AG10803 (cell line): Measurements from ENCODE around the gene SAMD4B.

Experiments
- DNase-seq: peaks from one replicate; pipeline ENCODE4 v3.0.0; 2010; ENCODE audit warnings: low read depth
- H3K4me3 ChIP-seq: 2 replicates; pipeline ENCODE4 v1.5.1; 2011; ENCODE audit warnings: mild to moderate bottlenecking, low read length, control low read depth
- CTCF ChIP-seq: conservative IDR thresholded peaks from 2 replicates; pipeline ENCODE4 v1.5.1; 2011; ENCODE audit warnings: mild to moderate bottlenecking, low read length, control low read depth, inconsistent platforms

Gene SAMD4B

GRCh38 chr19:39351537-39352064 is 9.4 kb downstream of the SAMD4B start:
- no peak overlapping the region for H3K4me3 ChIP-seq
- no peak; the same call in 1 of the 2 replicates for TF ChIP-seq CTCF
- peak; percentile 36 for DNase-seq

GRCh38 chr19:39352381-39353255 is 10.4 kb downstream of the SAMD4B start:
- no peak for TF ChIP-seq CTCF
- DNase-seq = peak; percentile 82
- no peak overlapping the region; the same call in 1 of the 2 replicates for H3K4me3 ChIP-seq

- DNase-seq = no peak
- TF ChIP-seq CTCF = no peak
- H3K4me3 ChIP-seq = no peak overlapping the region
These were observed 13.0 kb downstream of the SAMD4B start for GRCh38 chr19:39355253-39355652.

GRCh38 chr19:39356073-39356472 is 13.9 kb downstream of the SAMD4B start:
- H3K4me3 ChIP-seq = no peak overlapping the region
- no peak for TF ChIP-seq CTCF
- DNase-seq = no peak

GRCh38 chr19:39356647-39357046 is 14.4 kb downstream of the SAMD4B start:
- H3K4me3 ChIP-seq = no peak overlapping the region
- TF ChIP-seq CTCF = no peak
- DNase-seq = no peak

GRCh38 chr19:39359026-39359425 is 16.8 kb downstream of the SAMD4B start:
- no peak for DNase-seq
- TF ChIP-seq CTCF = no peak
- H3K4me3 ChIP-seq = no peak overlapping the region

GRCh38 chr19:39360599-39360998 is 18.4 kb downstream of the SAMD4B start:
- DNase-seq = no peak
- TF ChIP-seq CTCF = no peak
- H3K4me3 ChIP-seq = no peak overlapping the region
